ENCODE measurements around the gene UBL4A. TPM values are rescaled to one million over a fixed set of nuclear protein-coding genes. Genes with fewer than 3 reads are reported as not detected.
A peak's percentile ranks its signal among the peaks of the same experiment; 100 is the strongest.

Gene UBL4A
- 21.7 and 76.7 TPM in 2 replicates for total RNA-seq (2011; cell fraction: chromatin; rRNA removed; ENCODE audit: low replicate concordance)
- total RNA-seq (2011; cell fraction: nucleolus; rRNA removed) = 85.0 and 90.5 TPM in 2 replicates
- total RNA-seq (2011; cell fraction: nucleoplasm; rRNA removed) = 36.0 and 48.8 TPM in 2 replicates
- total RNA-seq (2014; rRNA removed) (140 and 170 TPM in 2 replicates), total RNA-seq (2014; rRNA removed; fragmentation: Illumina TruSeq; extraction: Trizol) (51.5 and 69.9 TPM in 2 replicates), total RNA-seq (2015; rRNA removed; fragmentation: Illumina TruSeq; extraction: Trizol) (99.9 and 100 TPM in 2 replicates), total RNA-seq (2021) (120 TPM in 2 replicates), polyA plus RNA-seq (2011; rRNA removed) (73.9 and 78.4 TPM in 2 replicates), polyA plus RNA-seq (2014; fragmentation: Illumina TruSeq; extraction: Trizol) (101 and 112 TPM in 2 replicates), polyA plus RNA-seq (2014; fragmentation: Nextera tagmentation; extraction: Ambion mirVana) (10 to 100 TPM; 15.2 to 31.7 TPM), polyA plus RNA-seq (2014; rRNA removed) (115 and 119 TPM in 2 replicates), polyA minus RNA-seq (2011; rRNA and poly(A)+ RNA removed) (46.0 and 65.1 TPM in 2 replicates), Bru-seq, nascent RNA (percentile 91 among the genes with signal in this experiment), BruChase-seq, experiment 1, labeled RNA remaining after a 2-hour chase (percentile 93 among the genes with signal in this experiment), BruChase-seq, experiment 2, labeled RNA remaining after a 6-hour chase (percentile 95 among the genes with signal in this experiment)
- polyA plus RNA-seq (2011; cell fraction: cytosol; rRNA removed) = 99.1 and 201 TPM in 2 replicates
- 55.9 and 76.2 TPM in 2 replicates for polyA plus RNA-seq (2011; cell fraction: nucleus; rRNA removed)
- 93.8 and 109 TPM in 2 replicates for polyA plus RNA-seq (2012)
- polyA minus RNA-seq (2011; cell fraction: cytosol; rRNA and poly(A)+ RNA removed) = 73.7 and 77.5 TPM in 2 replicates
- polyA minus RNA-seq (2011; cell fraction: nucleus; rRNA and poly(A)+ RNA removed) = 31.8 and 40.9 TPM in 2 replicates
- long read RNA-seq, experiment 1, transcript UBL4A-202 (4 exons, 2,382 nt) = major isoform, 500 of 755 reads
- long read RNA-seq, experiment 1, transcript UBL4A-205 (2 exons, 629 nt) = minor isoform, 54 of 755 reads
- long read RNA-seq, experiment 1, partial matches to known transcripts = 21 of 755 reads
- long read RNA-seq, experiment 1, other reads (novel, unspliced or antisense) = 178 of 755 reads
- long read RNA-seq, experiment 2, transcript UBL4A-205 (2 exons, 629 nt) = minor isoform, 12 of 202 reads
- long read RNA-seq, experiment 2, transcript UBL4A-202 (4 exons, 2,382 nt) = major isoform, 142 of 202 reads
- long read RNA-seq, experiment 2, partial matches to known transcripts = 6 of 202 reads
- long read RNA-seq, experiment 2, other reads (novel, unspliced or antisense) = 42 of 202 reads
- long read RNA-seq, experiment 3, transcript UBL4A-205 (2 exons, 629 nt) = minor isoform, 7 of 253 reads
- long read RNA-seq, experiment 3, transcript UBL4A-202 (4 exons, 2,382 nt) = major isoform, 220 of 253 reads
- long read RNA-seq, experiment 3, partial matches to known transcripts = 6 of 253 reads
- long read RNA-seq, experiment 3, other reads (novel, unspliced or antisense) = 20 of 253 reads

GRCh38 chrX:154486396-154487207 lies at the start of gene UBL4A:
UBL4A (minus strand) TSS chrX:154486615; CDS start chrX:154486584, 31 bp downstream.
- no peaks in the 10 kb centered on the region for H3K27me3 ChIP-seq (ENCODE audit: control insufficient read depth in 2 of 2, insufficient read depth in 2 of 2, low read length in 2 of 2)
- H3K9ac ChIP-seq (ENCODE audit: insufficient read depth in 1 of 2, low read depth in 2 of 2, low read length in 2 of 2) = peak within 1 kb of the TSS; percentile 84 to 97
- in situ Hi-C loops (cut with MboI) (no loop called here), intact Hi-C loops (cut with micrococcal nuclease) (loop anchor here (5.0 kb wide), 1 partner anchor 89 kb away; the partner anchor contains the start of gene RPL10)
- H3K79me2 ChIP-seq (ENCODE audit: control insufficient read depth, insufficient read depth, low read length) = peaks cover 72% of the 10 kb centered on the region
- FAIRE-seq (no peak), ATAC-seq (peak; percentile 22), DNase-seq (ENCODE audit: extremely low read depth in 1 of 4, low spot score in 3 of 4) (peak; percentile 67 to 83 (median 73))
- no peaks in the 10 kb centered on the region for H3K9me3 ChIP-seq (replicated peaks; ENCODE audit: control insufficient read depth, insufficient read depth, low read depth, low read length)
- 7% methylated on average over 12 of the region's 95 CpGs for whole genome bisulfite sequencing (ENCODE audit: insufficient coverage, low coverage, missing lambda C conversion rate)
- no TSS peak for BruUV-seq (replicated peaks)
- H4K20me1 ChIP-seq (replicated peaks; ENCODE audit: control insufficient read depth, insufficient read depth, low read length) = peaks cover 7% of the 10 kb centered on the region; the same call in 1 of the 2 replicates
- peak within 1 kb of the TSS; percentile 83 for H3K4me3 ChIP-seq
- peak within 1 kb of the TSS; percentile 91 for H3K4me2 ChIP-seq (ENCODE audit: insufficient read depth, low read length)
- peak within 1 kb of the TSS; percentile 63; the same call in 1 of the 2 replicates for H2AFZ ChIP-seq (ENCODE audit: low read depth, low read length)
- peak within 1 kb of the TSS; percentile 87 for H3K27ac ChIP-seq (ENCODE audit: extremely low read depth, low read depth, low read length)
- ChIA-PET POLR2A (interaction anchor here (0.5 to 2.1 kb wide), 10 partner anchors 9 to 478 kb away, joined by 3 to 10 read pairs (median 4); partner anchors contain the start of genes ATP6AP1 and RPL10), CTCF (ENCODE audit: low intra/inter-chr PET ratio) (no interaction called here)
- peaks cover 50% of the 10 kb centered on the region for H3K36me3 ChIP-seq (ENCODE audit: control insufficient read depth, insufficient read depth, low read length)
- H3K4me1 ChIP-seq (replicated peaks in 1 of 2; ENCODE audit: control insufficient read depth in 2 of 2, insufficient read depth in 2 of 2, low read length in 2 of 2) = peaks cover 47 to 93% of the 10 kb centered on the region in 2 experiments
- no peaks in the 10 kb centered on the region for H3K9me1 ChIP-seq (ENCODE audit: control insufficient read depth, insufficient read depth, low read length)
- TF ChIP-seq MNT (conservative IDR thresholded peaks at IDR 0.05) (peak in 1 of 2 experiments; percentile 33; a peak in 2 of 4 replicates), ZNF766 (CRISPR knock-in tag; conservative IDR thresholded peaks at IDR 0.05) (peak; percentile 91), NFE2 (IDR thresholded peaks at IDR 0.05; ENCODE audit: low read depth) (no peak), PHF8 (IDR thresholded peaks at IDR 0.05; ENCODE audit: borderline replicate concordance, low read length) (peak; percentile 55; the same call in 1 of the 2 replicates), ZNF589 (CRISPR knock-in tag; IDR thresholded peaks at IDR 0.05; ENCODE audit: low read depth) (0 out of 2 replicates have a peak, but pooled peaks have one; percentile 33), SMARCE1 (IDR thresholded peaks at IDR 0.05) (no peak), ZBTB7A (IDR thresholded peaks at IDR 0.05; ENCODE audit: borderline replicate concordance, control insufficient read depth, low read depth, low read length) (peak; percentile 90; the same call in 1 of the 2 replicates), SUPT5H (IDR thresholded peaks at IDR 0.05) (peak; percentile 42; the same call in 1 of the 2 replicates), OTX1 (CRISPR knock-in tag; IDR thresholded peaks at IDR 0.05) (0 out of 2 replicates have a peak, but pooled peaks have one; percentile 47), CTBP1 (IDR thresholded peaks at IDR 0.05; ENCODE audit: borderline replicate concordance) (peak; percentile 30; the same call in 1 of the 2 replicates), NR2C2 (CRISPR knock-in tag; IDR thresholded peaks at IDR 0.05) (no peak), NR2C2 (tag; IDR thresholded peaks at IDR 0.05) (peak; percentile 30; the same call in 1 of the 2 replicates), ELF4 (CRISPR knock-in tag; IDR thresholded peaks at IDR 0.05) (0 out of 2 replicates have a peak, but pooled peaks have one; percentile 41), RBFOX2 (IDR thresholded peaks at IDR 0.05; ENCODE audit: low read depth, low read length) (peak; percentile 62)
